Adrenal gland (tissue), 5 donors: ENCODE measurements around the gene GALNT10.

ENCODE experiments used
- POLR2A ChIP-seq, 2 donors: fragments of 450-650 bp; IDR thresholded peaks; one replicate each; pipeline ENCODE4 v1.6.1; 2017; ENCODE audit warnings: antibody characterized with exemption in 2 of 2, mild to moderate bottlenecking in 2 of 2, moderate library complexity in 1 of 2
- TF ChIP-seq, protein P1 (sequence below), 6 experiments: fragments of 450-650 bp in 4 of 6; fragments of 200-600 bp in 2 of 6; sonication (generic) in 1 of 6; IDR thresholded peaks; 1 replicate in 5 of 6; 2 replicates in 1 of 6; pipeline versions ENCODE4 v1.5.1 to v1.8.0; 2016 to 2021; ENCODE audit warnings: antibody characterized with exemption in 6 of 6, mild to moderate bottlenecking in 2 of 6, moderate library complexity in 1 of 6
- donor health status: DM: no; HTN: no; CAD: no.

DNA sequence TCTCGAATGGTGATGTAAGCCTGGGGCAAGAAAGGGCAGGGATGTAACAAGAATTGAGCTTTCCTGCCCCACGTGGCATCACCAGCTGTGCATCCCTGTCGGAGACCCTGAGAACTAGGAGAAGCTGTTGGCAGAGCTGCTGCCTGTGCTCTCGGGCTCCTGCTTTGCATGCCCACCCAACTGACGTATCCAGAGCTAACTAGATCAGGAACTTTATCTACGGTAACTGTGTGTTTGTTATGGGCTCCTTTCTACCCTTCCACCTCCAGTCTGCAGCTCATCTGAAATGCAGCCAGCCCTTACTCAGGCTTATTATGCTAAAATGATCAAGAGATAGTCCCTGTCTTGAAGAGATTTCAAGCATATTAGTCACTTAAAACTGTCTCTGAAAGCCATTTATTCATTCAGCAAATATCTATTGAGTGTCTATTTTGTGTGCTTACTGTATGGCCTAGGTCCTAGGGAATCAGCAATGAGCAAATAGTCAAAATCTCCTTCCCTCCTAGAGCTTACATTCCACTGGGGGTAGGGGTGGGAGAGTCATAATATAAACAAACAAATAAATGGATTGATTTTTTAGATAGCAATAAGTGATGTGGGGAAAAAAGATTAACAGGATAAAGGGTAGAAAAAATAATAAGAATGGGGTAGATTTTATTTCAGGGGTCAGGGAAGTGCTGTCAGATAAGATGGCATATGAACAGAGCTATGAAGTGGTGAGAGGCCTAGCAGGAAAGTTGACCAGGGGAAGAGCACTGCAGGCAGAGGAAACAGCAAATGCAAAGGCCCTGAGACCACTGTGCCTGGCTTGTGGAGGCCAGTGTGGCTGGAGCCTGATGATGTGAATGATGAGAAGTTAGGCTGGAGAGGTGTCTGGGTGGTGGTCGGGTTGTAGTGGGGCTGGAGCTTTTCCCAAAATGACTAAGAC lies 118.2 kb downstream of the GALNT10 start:
- TF ChIP-seq, protein P1, sequence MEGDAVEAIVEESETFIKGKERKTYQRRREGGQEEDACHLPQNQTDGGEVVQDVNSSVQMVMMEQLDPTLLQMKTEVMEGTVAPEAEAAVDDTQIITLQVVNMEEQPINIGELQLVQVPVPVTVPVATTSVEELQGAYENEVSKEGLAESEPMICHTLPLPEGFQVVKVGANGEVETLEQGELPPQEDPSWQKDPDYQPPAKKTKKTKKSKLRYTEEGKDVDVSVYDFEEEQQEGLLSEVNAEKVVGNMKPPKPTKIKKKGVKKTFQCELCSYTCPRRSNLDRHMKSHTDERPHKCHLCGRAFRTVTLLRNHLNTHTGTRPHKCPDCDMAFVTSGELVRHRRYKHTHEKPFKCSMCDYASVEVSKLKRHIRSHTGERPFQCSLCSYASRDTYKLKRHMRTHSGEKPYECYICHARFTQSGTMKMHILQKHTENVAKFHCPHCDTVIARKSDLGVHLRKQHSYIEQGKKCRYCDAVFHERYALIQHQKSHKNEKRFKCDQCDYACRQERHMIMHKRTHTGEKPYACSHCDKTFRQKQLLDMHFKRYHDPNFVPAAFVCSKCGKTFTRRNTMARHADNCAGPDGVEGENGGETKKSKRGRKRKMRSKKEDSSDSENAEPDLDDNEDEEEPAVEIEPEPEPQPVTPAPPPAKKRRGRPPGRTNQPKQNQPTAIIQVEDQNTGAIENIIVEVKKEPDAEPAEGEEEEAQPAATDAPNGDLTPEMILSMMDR (IDR thresholded peaks at IDR 0.05), result no peak
- no peak for TF ChIP-seq POLR2A (IDR thresholded peaks at IDR 0.05)
